Breast epithelium (tissue), 3 donors: ENCODE results near the gene SYNJ1.

Experiments
- CTCF ChIP-seq, 3 donors: fragments of 450-650 bp; IDR thresholded peaks; one replicate each; pipeline ENCODE4 v1.5.1; 2016 to 2017; ENCODE audit warnings: antibody characterized with exemption in 3 of 3, mild to moderate bottlenecking in 3 of 3, moderate library complexity in 3 of 3
- POLR2AphosphoS5 ChIP-seq, 3 donors: sonication (generic); formaldehyde crosslinking; IDR thresholded peaks; one replicate each; pipeline ENCODE4 v1.6.1; 2017; ENCODE audit warnings: antibody characterized with exemption in 3 of 3

GRCh38 chr21:32705901-32706300 is 21.9 kb downstream of the SYNJ1 start:
- TF ChIP-seq CTCF (IDR thresholded peaks at IDR 0.05) (no peak), POLR2AphosphoS5 (IDR thresholded peaks at IDR 0.05) (no peak)
